Measurements from ENCODE around the gene MPDZ.

DNA sequence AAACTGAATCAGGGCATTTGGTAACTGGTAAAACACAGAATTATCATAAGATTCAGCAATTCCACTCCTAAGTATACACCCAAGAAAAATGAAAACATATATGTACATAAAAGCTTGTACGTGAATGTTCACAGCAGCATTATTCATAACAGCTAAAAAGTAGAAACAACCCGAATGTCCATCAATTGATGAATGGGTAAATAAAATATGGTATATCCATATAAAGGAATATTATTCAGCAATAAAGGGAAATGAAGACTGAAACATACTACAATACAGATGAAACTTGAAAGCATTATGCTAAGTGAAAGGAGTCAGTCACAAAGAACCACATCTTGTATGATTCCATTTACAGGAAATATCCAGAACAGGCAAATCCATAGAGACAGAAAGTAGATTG lies 65.5 kb downstream of the MPDZ start:
- TF ChIP-seq ELF4 (IDR thresholded peaks at IDR 0.05) (no peak), SP1 (IDR thresholded peaks at IDR 0.05) (no peak)
